Neutrophil (primary cell): ENCODE data around the gene MTG2.

Experiments
- H3K27ac ChIP-seq: fragments of 200-600 bp; sonication (generic); 2 replicates; pipeline ENCODE4 v1.5.1; 2016; ENCODE audit warnings: mild to moderate bottlenecking, moderate library complexity
- H3K27me3 ChIP-seq: fragments of 200-600 bp; sonication (generic); 2 replicates; pipeline ENCODE4 v1.6.0; 2016; ENCODE audit warnings: mild to moderate bottlenecking
- H3K36me3 ChIP-seq: fragments of 200-600 bp; sonication (generic); 2 replicates; pipeline ENCODE4 v1.5.1; 2017
- H3K4me1 ChIP-seq, 2 experiments: fragments of 200-600 bp in 1 of 2; sonication (generic) in 1 of 2; 1 replicate in 1 of 2; 2 replicates in 1 of 2; pipeline versions ENCODE4 v1.5.1 to v1.6.1; 2013 to 2016; ENCODE audit warnings: low read depth in 1 of 2, low read length in 1 of 2, mild to moderate bottlenecking in 1 of 2, moderate library complexity in 1 of 2; ENCODE audit not compliant: control insufficient read depth in 1 of 2, insufficient read depth in 1 of 2
- H3K4me3 ChIP-seq, 2 experiments: fragments of 200-600 bp in 1 of 2; sonication (generic) in 1 of 2; 1 replicate in 1 of 2; 2 replicates in 1 of 2; pipeline ENCODE4 v1.5.1; 2013 to 2016; ENCODE audit warnings: low read depth in 1 of 2, low read length in 1 of 2, mild to moderate bottlenecking in 1 of 2, moderate library complexity in 1 of 2
- H3K9me3 ChIP-seq: fragments of 200-600 bp; sonication (generic); 2 replicates; pipeline ENCODE4 v1.5.1; 2016
- CTCF ChIP-seq: fragments of 200-600 bp; sonication (generic); IDR thresholded peaks from 2 replicates; pipeline ENCODE4 v1.5.1; 2016; ENCODE audit warnings: antibody characterized with exemption

Gene MTG2

GRCh38 chr20:62239278-62239879 lies 56.6 kb downstream of the MTG2 start:
- Histone ChIP-seq H3K27ac (peak overlapping the region; percentile 99), H3K9me3 (no peaks in the 10 kb centered on the region), H3K36me3 (peaks cover 21% of the 10 kb centered on the region), H3K4me3 (peak overlapping the region; percentile 73 to 90), H3K4me1 (peaks cover 62 to 63% of the 10 kb centered on the region in 2 experiments), H3K27me3 (peaks cover 6% of the 10 kb centered on the region)
- no peak for TF ChIP-seq CTCF

- Histone ChIP-seq H3K36me3 (peaks cover 27% of the 10 kb centered on the region), H3K27me3 (peaks cover 2% of the 10 kb centered on the region), H3K27ac (peak overlapping the region; percentile 99), H3K4me3 (peak overlapping the region; percentile 73 to 90), H3K4me1 (peaks cover 69 to 70% of the 10 kb centered on the region in 2 experiments), H3K9me3 (no peaks in the 10 kb centered on the region)
- TF ChIP-seq CTCF, result peak; percentile 10
Measured at GRCh38 chr20:62240020-62240685, 57.3 kb downstream of the MTG2 start.

DNA sequence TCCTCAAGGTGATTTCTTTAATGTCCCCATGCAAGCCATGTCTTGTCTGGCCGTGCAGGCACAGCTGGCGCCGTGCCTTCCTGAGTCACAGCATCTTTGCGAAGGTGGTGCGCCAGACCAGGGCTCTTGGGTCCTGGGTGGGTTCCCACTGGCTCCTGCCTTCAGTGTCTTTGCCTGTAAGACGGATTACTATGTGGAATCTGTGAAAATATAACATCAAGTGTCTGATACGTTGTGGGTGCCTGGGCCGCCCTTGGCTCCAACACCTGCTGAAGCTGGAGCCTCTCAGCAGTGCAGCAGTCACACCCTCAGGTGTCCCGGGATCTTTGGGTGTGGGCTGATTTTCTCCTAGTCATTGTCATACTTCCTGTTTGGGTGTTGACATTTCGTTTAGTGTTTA lies 58.7 kb downstream of the MTG2 start:
- H3K4me1 ChIP-seq, result peaks cover 74 to 82% of the 10 kb centered on the region in 2 experiments
- peak overlapping the region; percentile 46 to 90 for H3K4me3 ChIP-seq
- peaks cover 38% of the 10 kb centered on the region for H3K36me3 ChIP-seq
- H3K27me3 ChIP-seq, result no peaks in the 10 kb centered on the region
- TF ChIP-seq CTCF, result no peak
- no peaks in the 10 kb centered on the region for H3K9me3 ChIP-seq
- H3K27ac ChIP-seq, result peak overlapping the region; percentile 99

- Histone ChIP-seq H3K4me3 (peak overlapping the region; percentile 46 to 90), H3K36me3 (peaks cover 42% of the 10 kb centered on the region), H3K27ac (peak overlapping the region; percentile 99), H3K4me1 (peaks cover 74 to 86% of the 10 kb centered on the region in 2 experiments), H3K9me3 (no peaks in the 10 kb centered on the region), H3K27me3 (no peaks in the 10 kb centered on the region)
- no peak for TF ChIP-seq CTCF
Measured at GRCh38 chr20:62242176-62242575, 59.3 kb downstream of the MTG2 start.

DNA sequence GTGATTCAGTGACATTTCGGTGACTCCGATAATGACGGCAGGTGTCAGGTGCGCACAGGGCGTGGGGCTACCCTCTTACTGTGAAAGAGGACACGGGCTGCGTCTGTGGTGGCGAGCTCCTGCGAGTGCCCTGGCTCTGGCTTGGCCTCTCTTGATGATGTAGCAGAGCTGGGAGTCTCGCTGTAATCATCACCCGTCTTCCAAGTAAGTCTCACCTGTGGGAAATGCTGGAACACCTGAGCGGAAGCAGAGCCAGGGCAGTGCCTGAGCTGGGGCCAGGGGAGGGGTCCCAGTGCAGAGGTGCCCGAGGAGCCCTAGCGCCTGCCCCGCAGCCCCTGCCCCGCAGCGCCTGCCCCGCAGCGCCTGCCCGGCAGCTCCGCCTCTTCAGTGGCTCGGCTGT lies 60.3 kb downstream of the MTG2 start:
- H3K9me3 ChIP-seq, result no peaks in the 10 kb centered on the region
- TF ChIP-seq CTCF, result no peak
- no peaks in the 10 kb centered on the region for H3K27me3 ChIP-seq
- H3K4me3 ChIP-seq, result no peak overlapping the region
- peaks cover 44% of the 10 kb centered on the region for H3K36me3 ChIP-seq
- peak overlapping the region; percentile 99 for H3K27ac ChIP-seq
- H3K4me1 ChIP-seq, result peaks cover 67 to 79% of the 10 kb centered on the region in 2 experiments
